AML-193 (cell line): ENCODE data around the gene VANGL1.
A peak's percentile ranks its signal among the peaks of the same experiment; 100 is the strongest.

Experiments
- DNase-seq, 2 experiments: peaks; one replicate each; lab custom pipeline; 2025; lab: John Stamatoyannopoulos, UW

VANGL1 gene

DNA sequence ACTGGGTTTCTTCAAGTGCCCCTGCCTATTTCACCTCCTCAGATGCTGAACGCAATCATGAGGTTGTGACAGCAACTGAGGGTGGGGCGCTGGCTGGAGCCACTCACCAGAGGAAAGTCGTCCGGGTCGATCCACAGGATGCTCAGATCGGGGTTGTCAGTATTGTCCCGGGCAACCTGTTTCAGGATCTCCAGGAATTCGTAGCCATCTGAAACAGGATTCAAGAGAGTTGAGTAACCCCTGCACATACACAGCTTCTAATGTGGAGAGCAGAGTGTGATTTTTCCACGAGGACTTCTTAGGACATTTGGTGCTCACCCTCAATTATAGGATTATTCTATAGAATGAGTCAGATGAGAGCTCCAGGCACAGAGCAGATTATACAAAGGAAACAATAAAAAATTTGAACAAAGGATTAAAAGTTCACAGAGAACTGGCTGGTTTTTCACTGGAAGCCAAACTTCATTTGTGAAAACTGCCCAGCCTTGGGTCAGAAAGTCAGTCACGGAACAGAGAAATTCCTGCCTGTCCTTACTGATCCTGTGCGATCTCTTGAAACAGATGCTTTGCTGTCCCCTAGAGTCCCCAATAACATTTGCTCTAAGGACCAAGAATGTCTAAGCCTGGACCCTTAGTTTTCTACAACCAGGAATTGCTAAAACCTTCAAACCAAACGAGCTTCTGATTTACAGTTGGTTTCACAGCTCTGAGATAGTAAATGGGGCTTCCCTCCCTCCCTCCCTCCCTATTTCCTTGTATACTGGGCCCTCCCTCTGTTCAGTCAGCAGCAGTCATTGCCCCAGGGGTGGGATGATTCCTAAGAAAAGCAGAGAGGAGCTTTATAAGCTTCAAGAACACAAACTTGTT lies 63.5 kb downstream of the VANGL1 start:
- no peak for DNase-seq

DNA sequence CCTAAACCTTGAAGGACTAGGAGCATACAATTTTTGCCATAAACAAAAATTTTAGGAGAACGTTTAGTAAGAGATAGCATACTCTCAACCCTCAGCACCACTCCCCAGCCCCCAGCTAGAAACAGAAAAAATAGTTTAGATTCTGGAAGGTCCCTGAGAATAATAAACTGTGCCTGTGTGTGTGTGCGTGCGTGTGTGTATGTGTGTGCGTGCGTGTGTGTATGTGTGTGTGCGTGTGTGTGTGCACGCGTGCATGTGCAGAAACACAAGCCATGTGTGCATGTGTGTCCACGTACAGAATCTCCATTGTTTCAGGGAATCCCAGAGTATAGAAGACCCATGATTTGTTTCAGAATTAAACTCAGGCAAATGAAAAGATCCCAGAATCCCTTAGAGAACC lies 64.2 kb downstream of the VANGL1 start:
- DNase-seq = no peak

DNA sequence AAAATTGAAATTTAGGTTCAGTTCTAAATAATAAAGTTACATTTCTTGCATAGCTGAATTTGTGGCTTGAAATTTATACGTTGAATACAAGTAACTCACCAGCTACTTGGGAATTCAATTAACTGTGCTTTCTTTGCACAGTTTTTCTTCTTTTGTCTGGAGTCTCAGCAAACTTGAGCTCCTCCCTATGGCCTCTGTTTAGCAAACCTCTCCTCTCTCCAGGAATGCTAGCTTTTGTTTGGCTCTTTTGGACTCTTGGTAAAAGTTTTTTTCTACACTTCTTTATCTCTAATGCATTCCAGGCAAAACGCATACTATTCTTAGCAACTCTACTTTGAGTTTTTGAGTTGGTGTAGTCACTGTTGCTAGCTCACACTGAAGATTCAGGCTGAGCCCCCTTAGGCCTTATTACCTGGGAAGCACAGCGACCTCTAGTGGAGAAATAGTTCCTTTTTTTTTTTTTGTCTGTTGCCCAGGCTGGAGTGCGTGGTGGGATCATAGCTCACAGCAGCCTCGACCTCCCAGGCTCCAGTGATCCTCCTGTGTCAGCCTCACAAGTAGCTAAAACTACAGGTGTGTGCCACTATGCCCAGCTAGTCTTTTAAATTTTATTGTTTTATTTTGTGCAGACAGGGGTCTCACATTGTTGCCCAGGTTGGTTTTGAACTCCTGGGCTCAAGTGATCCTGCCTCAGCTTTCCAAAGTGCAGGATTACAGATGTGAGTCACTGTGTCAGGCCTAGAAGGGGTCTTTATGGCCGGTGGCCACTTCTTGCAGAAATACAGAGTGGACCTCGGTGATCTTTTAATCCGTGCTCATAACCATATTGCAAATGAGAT lies 65.0 kb downstream of the VANGL1 start:
- DNase-seq = no peak

DNA sequence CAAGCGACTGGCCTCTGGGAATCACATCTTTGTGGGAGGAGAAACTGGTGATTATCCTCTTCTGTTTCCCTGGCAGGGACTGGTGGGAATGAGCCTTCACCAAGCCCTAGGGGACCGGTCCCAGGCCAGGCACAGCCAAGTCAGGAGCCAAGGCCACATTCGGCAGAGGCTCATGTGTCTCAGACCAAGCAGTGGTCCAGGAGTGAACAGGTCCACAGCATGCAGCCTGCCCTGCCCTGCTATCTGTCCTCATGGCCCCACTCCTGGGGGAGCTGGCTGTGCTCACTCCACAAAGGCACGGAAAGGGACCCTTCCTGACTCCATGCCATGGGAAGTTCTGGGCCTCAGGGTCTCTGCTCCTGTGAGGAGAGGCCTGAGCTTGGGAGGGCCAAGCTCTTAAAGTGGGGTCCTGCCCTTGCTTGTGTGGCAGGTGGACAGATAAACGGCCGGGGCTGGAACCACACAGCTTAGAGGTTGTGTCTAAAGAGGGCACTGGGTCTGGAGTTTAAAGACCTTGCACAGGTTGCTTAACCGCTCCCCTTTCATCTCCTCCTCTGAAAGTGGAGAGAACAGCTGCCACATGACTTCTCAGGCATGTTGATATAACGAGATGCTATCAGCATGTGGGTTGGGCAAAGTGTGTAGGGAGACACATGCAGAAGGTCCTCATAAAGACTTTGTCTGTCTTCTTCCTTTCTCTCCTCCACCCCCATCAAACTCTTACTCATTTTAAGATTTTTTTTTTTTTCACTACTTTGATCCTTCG lies 69.3 kb downstream of the VANGL1 start:
- DNase-seq = no peak

DNA sequence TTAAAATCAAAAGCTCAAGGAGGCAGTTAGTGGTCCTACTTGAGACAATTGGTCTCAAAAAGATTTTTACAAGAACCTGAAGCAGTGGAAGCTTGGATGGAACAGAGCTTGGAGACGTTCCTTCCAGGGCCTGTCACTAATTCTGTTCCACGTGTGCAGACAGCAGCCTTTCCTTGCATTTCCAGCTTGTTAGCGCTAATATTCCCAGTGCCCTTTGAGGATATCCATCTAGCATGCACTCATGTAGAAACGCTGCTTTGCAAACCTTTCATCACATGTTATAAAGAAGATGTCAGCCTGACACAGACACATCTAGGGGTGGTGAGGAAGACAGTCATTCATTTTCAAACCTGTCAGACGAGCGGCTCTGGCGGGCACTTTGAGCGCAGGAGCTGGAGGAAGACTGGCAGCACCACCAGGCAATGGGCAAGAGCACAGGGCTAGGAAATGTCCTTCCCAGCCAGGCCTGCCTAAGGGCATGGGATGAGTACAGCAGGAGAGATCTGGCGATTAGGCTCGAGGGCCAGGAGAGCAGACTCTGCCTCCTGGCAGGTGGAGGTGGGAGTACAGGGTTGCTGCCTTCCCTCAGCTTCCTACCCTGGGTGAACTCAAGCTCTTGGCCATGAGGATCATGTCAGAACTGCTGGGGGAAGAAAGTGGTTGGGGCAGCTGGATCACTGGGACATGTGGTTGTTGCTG lies 71.3 kb downstream of the VANGL1 start:
- DNase-seq = no peak

DNA sequence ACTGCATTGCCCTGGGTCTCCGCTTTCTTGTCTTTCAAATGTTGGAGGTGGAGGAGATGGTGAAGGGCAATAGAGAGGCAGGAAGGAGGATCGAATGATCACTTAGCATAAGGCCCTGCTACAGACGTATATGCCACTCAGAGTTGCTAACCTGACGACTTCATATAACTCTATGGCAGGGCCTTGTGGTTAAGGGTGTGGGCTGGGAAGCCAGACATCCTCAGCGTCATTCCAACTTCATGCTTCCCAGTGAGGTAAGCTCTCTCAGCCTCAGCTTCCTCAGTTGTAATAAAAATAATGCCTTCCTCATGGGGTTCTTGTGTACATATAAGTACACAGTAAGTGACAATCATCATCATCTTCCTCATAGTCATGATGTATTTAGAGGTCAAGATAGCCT lies 72.1 kb downstream of the VANGL1 start:
- DNase-seq = no peak

DNA sequence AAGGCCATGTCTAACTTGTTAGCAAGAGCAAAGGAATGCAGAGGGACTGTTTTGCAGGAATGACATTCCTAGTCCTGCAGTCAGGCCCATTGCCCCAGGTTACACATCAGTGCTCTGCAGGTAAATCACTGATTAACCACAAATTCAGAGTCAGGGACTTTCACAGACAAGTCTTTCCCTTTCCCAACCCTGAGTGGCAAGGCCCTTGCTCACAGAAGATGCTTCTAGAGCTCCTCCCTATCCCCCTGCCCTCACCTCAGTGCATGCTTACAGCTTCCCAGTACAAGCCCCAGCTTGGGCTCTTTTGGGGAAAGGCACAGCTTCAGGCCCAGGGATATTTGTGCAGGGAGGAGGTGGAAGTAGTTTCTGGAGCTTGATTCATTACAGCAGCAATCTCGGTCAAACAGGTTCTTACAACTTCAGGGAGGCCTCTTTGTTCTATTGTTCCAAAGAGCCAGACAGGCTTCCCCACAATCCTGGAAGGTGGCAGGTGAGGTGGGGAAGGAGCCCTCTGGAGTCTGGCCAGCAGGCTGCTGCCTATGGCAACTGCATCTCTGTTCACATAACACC lies 72.9 kb downstream of the VANGL1 start:
- no peak for DNase-seq

DNA sequence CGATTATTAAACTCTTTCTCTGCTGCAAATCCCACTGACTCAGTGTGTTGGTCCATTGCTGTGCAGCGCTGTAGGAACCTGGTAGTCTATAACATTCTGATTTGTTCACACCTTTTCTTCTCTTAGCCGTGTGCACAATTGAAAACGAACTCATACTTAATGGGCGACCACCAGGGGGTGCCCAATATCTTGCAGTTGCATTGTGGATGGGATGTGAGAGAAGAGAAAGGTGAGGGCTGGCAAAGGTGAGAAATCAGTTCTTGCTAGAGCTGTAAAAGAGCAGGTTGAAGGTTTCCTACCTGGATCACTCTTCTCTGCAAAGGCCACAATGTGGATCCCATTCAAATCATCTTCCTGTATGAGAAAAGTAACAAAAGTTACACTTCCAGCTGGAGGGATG lies 75.8 kb downstream of the VANGL1 start:
- DNase-seq = peak; percentile 6 to 26

DNA sequence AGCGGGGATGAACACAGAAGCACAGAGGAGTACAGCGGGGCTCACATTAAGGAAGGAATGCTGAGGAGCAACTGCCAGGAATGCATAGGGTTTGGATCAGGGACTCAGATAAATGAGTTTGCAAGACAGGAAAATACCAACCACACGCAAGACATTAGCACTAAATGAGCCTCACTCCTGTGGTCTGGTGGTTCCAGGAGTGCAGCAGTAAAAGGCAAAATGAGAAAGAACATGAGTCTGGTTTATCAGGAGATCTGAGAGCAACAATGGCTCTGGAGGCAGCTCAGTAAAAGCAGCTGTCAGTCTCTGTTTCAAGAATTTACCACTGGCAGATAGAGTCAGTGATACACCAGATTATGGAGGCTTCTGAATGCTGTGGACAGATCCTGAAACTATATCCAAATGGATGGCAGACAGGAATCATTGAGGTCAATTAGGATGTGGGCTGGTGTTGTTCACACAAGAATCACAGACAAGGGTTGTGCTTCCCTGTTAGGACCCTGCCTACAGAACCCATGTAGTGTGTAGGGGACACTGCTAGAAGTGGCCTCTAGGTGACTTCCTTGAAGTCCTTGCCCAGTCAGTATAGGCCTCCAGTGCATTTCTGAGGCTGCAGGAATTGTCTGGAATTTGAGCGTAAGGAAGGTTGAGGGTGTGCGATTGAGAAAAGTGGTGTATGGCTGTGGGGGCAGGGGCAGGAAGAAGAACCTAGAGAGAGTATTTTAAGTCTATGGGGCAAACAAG lies 76.4 kb downstream of the VANGL1 start:
- no peak for DNase-seq

DNA sequence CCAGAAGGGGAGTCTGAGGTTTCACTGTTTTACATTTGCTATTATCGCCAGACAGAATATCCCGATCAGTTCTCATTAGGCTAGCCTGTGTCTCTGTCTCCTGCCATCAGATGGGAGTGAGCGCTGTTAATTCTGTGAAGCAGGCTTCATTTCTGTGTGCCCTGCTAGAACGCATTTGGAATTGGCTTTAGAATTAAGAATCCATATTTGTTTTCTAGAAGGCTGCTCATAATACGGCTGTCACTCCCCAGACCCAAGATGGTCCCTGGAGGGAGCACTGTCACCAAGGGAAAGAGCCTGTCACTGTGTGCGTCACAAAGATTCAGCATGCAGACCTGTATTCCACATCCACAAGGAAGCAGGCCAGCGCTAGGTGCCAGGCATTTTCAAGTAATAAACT lies 77.5 kb downstream of the VANGL1 start:
- DNase-seq = no peak

DNA sequence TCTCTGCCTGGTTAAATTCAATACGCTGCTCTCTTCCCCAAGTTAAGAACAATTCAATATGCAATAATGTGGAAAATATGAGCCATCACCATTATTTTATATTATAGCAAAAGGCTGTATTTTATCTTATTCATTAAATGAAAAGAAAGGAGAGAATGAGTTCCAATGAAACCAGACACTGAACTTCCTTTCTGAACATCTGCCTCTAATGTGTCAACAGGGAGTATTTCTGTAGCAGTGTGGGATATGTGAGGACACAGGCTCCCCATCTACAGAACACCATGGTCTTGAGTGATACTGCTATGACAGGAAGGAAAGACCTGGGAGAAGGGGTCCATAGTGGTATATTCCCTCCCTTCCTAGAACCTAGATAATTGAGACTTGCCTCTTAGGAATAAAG lies 80.5 kb downstream of the VANGL1 start:
- DNase-seq = no peak

DNA sequence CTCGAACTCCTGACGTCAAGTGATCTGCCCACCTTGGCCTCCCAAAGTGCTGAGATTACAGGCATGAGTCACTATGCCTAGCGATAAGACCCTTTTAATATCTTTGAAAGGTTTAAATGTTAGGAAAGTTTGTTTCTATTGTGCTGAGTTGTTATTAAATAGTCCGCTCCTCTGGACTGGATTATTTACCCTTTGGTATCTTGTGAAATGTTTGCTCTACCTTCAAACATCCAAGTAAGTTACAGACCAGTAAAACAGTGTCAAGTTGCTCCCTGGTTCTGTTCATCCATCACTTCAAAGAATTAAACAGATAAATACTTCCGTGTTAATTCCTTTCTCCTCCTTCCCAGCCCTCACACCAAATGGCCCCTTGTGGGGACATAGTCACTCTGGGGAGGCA lies 82.0 kb downstream of the VANGL1 start:
- DNase-seq = no peak

DNA sequence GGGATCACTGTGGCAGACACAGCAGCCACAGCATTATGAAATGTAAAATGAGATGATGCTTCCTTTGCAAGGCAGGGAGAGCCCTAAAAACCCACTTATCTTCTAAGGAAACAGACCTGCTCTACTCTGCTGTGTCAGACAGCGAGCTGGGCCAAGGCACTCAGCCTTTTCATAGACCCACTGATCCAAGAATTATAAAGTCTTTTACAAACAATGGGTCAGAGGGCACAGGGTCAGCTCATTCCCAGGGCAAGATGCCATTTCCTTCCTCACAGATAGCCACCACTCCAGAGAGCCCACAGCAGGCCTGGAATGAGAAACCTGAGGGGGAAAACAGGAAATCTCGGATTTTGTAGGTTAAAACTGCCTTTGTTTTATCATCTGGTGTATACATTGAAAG lies 83.8 kb downstream of the VANGL1 start:
- no peak for DNase-seq

DNA sequence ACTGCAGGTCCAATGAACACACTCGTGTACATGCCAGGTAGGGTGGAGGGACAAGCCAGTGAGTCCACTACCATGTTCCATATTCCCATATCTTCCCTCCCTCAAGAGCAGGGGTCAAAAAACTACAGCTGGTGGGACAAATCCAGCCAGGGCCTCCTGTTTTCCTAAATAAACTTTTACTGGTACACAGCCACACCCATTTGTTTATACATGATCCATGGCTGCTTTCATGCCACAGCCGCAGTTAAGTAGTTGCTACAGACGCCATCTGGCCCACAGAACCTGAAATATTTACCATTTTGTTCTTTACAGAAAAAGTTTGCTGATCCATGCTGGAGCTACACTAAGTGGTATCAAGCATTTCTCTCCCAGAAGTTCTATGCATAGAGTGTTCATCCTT lies 84.4 kb downstream of the VANGL1 start:
- no peak for DNase-seq

DNA sequence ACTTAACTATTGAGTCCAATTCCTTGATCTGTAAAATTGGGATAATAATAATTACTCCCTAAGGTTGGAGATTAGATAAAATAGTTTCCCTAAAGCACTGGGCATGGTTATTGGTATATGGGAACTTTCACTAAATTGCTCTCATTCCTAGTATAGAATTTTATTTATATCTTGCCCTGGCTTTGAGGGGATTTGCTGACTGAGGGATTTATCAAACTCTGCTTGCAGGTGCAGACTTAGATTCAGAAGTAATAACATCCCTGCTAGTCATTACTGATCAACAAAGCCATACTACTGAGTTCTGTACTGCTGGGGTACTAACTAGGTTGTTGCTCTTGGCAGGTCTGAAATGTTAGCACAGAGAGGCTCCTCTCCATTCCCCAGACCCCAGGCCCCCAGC lies 84.8 kb downstream of the VANGL1 start:
- DNase-seq = no peak

DNA sequence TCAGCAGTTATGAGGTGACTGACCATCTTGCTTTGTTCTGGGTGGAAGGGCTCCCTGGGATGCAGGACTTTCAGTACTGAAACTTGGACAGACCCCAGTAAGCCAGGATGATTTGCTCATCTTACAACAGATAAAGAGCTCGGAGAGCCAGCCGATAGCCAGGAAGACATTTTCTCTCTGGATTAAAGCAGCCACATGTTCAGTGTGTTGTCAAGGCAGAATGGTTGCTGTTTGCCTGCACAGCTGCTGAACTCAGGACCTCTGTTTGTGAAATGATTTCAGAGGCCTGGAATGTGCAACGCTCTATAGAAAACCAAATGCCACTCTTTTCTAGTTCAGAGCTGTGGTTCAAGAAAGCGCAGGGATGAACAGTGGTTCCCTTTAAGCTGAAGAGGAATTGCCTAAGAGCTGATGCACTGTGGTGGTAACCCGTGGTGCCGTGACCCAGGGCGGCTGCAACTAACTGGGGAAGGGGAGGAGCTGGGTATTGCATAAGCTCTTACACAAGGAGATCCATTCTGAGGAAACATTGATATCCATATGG lies 86.0 kb downstream of the VANGL1 start:
- peak; percentile 86 to 88 for DNase-seq

DNA sequence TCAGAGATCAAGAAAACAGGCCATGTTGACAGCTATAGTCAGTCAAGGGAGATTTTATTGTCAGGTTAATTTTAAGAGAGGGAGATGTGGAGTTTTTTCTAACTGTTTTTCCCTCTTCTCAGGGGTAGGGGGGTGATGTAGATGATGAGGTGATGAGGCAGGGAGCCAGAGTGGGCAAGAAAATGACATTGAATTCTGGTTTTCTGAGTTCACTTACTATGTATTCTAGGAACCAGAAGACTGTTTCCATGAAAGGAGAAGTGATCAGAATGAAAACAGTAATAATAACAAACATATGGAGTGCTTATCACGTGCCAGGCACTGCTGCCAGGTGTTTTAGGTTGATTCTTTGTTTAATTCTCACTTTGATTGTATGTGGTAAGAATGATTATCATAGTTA lies 86.6 kb downstream of the VANGL1 start:
- DNase-seq = no peak

DNA sequence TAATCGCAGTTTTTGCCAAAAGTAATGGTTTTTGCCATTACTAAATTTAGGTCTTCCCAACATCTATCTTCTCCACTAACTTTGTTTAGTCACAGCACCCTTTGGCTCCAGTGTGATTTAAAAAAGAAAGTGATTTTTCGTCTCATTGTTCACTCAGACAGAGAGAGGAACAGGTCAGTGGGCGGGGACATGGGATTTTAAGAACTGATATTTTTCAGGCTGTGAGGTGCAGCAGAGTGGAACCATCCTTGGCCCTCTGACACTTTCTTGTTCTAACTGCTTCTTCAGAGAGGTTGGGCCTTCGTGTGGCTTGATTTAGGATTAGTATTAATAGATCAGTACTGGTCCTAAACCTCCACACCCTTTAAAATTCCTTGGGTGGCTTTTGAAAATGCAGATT lies 88.0 kb downstream of the VANGL1 start:
- DNase-seq = no peak

DNA sequence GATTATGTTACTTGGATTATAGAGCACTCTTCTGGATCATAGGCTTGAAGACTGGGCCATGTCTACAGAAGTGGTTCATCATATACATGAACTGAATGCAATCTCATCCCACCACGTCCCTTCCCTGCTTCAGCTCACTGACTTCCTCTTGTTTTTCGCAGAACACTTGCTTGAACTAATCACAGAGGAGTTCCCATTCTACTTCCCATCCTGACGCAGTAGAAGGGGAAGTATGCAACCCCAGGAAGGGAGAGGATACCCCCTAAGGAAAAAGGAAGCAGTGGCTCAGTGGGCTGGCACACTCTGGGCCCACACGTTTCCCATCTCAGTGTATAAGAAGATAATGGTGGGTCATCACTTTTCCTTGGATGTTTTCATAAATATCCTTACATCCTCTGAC lies 90.5 kb downstream of the VANGL1 start:
- no peak for DNase-seq

DNA sequence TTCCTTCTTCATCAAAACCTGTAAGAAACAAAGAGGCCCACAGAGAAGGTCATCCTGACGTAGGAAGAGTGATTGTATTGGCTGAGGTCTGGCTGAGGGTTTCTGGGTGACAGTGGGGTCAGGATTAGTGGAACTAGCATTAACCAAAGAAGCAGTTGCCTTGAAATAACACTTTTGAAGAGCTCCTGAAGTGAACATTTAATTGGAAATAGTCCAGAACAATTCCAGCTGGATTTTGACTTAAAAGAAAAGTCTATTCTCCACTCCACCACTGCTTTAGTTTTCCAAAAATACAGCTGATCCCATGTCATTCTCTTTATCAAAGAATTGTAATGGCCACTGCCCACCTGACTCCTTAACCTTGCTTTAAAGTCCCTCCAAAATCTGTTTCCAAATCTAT lies 99.0 kb downstream of the VANGL1 start:
- no peak for DNase-seq
